Panc1 (cell line): Measurements from ENCODE around the gene CENPT. TPM values are rescaled to one million over a fixed set of nuclear protein-coding genes. Genes with fewer than 3 reads are reported as not detected.

Experiments used
- ATAC-seq: fragments of 200-7000 bp; cut with Tn5 transposase; 2 replicates; pipeline ENCODE4 v1.9.1; 2020; ENCODE audit warnings: mild to moderate bottlenecking, moderate library complexity
- BruUV-seq: library from RNA; stranded (reverse); fragments of 400-500 nt; replicated peaks from 2 replicates; lab custom pipeline; 2021; lab: Mats Ljungman, UMichigan
- CTCF ChIA-PET: fragments of 300-600 bp; sonication (Branson Sonifier 250); formaldehyde crosslinking; loops from one replicate; lab custom pipeline; 2022; ENCODE audit warnings: antibody characterized with exemption; lab: Charles Lee
- POLR2A ChIA-PET: fragments of 300-600 bp; sonication (Branson Sonifier 250); formaldehyde crosslinking; loops from one replicate; lab custom pipeline; 2022; ENCODE audit warnings: antibody characterized with exemption; lab: Charles Lee
- DNase-seq: peaks from one replicate; pipeline ENCODE4 v3.0.0-alpha.2; 2010; ENCODE audit warnings: low read depth, low spot score
- H3K27ac ChIP-seq: 2 replicates; pipeline ENCODE4 v1.5.1; 2011; ENCODE audit warnings: mild to moderate bottlenecking, low read length, inconsistent platforms
- H3K27me3 ChIP-seq: fragments of 200-500 bp; sonication (Bioruptor generic); 2 replicates; pipeline ENCODE4 v1.6.0; 2014; ENCODE audit warnings: low read length, inconsistent platforms; ENCODE audit not compliant: control insufficient read depth, insufficient read depth
- H3K36me3 ChIP-seq: fragments of 200-500 bp; sonication (Bioruptor generic); 2 replicates; pipeline ENCODE4 v1.5.1; 2014; ENCODE audit warnings: inconsistent platforms, mild to moderate bottlenecking, low read length, moderate library complexity; ENCODE audit not compliant: control insufficient read depth, insufficient read depth
- H3K4me1 ChIP-seq: 2 replicates; pipeline ENCODE4 v1.5.1; 2011; ENCODE audit warnings: inconsistent platforms, mild to moderate bottlenecking, low read length, moderate library complexity; ENCODE audit not compliant: control insufficient read depth, insufficient read depth
- H3K4me3 ChIP-seq, 2 experiments: 2 replicates each; pipeline ENCODE4 v1.5.1; 2011 to 2012; ENCODE audit warnings: low read depth in 2 of 2, low read length in 2 of 2, mild to moderate bottlenecking in 2 of 2, inconsistent platforms in 1 of 2, moderate library complexity in 1 of 2
- H3K9me3 ChIP-seq: fragments of 200-500 bp; sonication (Bioruptor generic); 2 replicates; pipeline ENCODE4 v1.5.1; 2014; ENCODE audit warnings: low read depth, mild to moderate bottlenecking, inconsistent platforms, low read length, moderate library complexity; ENCODE audit not compliant: control insufficient read depth, insufficient read depth
- POLR2AphosphoS5 ChIP-seq: IDR thresholded peaks from 2 replicates; pipeline ENCODE4 v1.6.1; 2012; ENCODE audit warnings: mild to moderate bottlenecking, low read depth, low read length, moderate library complexity
- SIN3A ChIP-seq: IDR thresholded peaks from 2 replicates; pipeline ENCODE4 v1.6.1; 2012; ENCODE audit warnings: low read depth, mild to moderate bottlenecking, low read length, moderate library complexity, borderline replicate concordance; ENCODE audit not compliant: insufficient read depth
- TCF7L2 ChIP-seq: IDR thresholded peaks from 2 replicates; pipeline ENCODE4 v1.6.1; 2011; ENCODE audit warnings: mild to moderate bottlenecking, low read depth, low read length, inconsistent platforms
- in situ Hi-C: cut with HindIII; loops from 2 replicates; pipeline ENCODE4 v1.10.0; 2016; ENCODE audit warnings: low sequenced_read_pairs, low pct_unique_long_range_greater_than_20kb
- intact Hi-C: fragments of 100-400 bp; cut with micrococcal nuclease; formaldehyde crosslinking; loops from one replicate; pipeline ENCODE4 v1.10.0; 2022; ENCODE audit not compliant: unreplicated experiment
- total RNA-seq: library from RNA; stranded (reverse); gene quantifications from one replicate; pipeline ENCODE4 v1.2.1, GENCODE V29; 2021; ENCODE audit not compliant: unreplicated experiment
- TF ChIP-seq, protein P1 (sequence below), 2 experiments: IDR thresholded peaks; 2 replicates each; pipeline ENCODE4 v1.6.1; 2011 to 2012; ENCODE audit warnings: low read depth in 2 of 2, control low read depth in 1 of 2, low read length in 1 of 2, mild to moderate bottlenecking in 1 of 2, moderate library complexity in 1 of 2; ENCODE audit not compliant: insufficient read depth in 1 of 2
- TF ChIP-seq, protein P2 (sequence below): fragments of 450-650 bp; IDR thresholded peaks from 2 replicates; pipeline ENCODE4 v1.5.1; 2017; ENCODE audit warnings: mild to moderate bottlenecking

Gene CENPT
- total RNA-seq, 1 experiment from 2014 or later = 43.4 TPM

DNA sequence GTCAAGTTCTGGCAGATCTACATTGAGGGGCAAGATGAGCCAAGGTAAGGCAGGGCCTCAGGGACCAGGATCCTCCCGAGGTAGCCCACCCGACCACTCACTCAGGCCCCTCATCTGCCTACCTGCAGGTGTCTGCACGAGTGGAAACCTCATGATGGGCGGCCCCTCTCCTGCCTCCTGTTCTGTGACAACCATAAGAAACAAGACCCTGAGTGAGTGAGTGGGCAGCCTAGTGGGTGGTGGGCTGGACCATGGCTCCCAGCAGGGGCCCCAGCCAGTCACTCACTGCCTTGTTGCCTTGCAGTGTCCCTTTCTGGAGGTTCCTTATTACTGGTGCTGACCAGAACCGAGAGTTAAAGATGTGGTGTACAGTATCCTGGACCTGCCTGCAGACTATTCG is 30.7 kb upstream of the CENPT start:
- ChIA-PET CTCF (no interaction called here), POLR2A (no interaction called here)
- Histone ChIP-seq H3K36me3 (no peaks in the 10 kb centered on the region; the same call in none of the 2 replicates), H3K4me1 (peaks cover 11% of the 10 kb centered on the region), H3K27me3 (no peaks in the 10 kb centered on the region), H3K27ac (no peak overlapping the region), H3K4me3 (no peak overlapping the region), H3K9me3 (no peaks in the 10 kb centered on the region)
- no TSS peak for BruUV-seq
- no peak for DNase-seq
- in situ Hi-C loops (no loop called here), intact Hi-C loops (no loop called here)
- no peak for ATAC-seq
- TF ChIP-seq POLR2AphosphoS5 (no peak), TCF7L2 (no peak), SIN3A (no peak)
- TF ChIP-seq, protein P1, sequence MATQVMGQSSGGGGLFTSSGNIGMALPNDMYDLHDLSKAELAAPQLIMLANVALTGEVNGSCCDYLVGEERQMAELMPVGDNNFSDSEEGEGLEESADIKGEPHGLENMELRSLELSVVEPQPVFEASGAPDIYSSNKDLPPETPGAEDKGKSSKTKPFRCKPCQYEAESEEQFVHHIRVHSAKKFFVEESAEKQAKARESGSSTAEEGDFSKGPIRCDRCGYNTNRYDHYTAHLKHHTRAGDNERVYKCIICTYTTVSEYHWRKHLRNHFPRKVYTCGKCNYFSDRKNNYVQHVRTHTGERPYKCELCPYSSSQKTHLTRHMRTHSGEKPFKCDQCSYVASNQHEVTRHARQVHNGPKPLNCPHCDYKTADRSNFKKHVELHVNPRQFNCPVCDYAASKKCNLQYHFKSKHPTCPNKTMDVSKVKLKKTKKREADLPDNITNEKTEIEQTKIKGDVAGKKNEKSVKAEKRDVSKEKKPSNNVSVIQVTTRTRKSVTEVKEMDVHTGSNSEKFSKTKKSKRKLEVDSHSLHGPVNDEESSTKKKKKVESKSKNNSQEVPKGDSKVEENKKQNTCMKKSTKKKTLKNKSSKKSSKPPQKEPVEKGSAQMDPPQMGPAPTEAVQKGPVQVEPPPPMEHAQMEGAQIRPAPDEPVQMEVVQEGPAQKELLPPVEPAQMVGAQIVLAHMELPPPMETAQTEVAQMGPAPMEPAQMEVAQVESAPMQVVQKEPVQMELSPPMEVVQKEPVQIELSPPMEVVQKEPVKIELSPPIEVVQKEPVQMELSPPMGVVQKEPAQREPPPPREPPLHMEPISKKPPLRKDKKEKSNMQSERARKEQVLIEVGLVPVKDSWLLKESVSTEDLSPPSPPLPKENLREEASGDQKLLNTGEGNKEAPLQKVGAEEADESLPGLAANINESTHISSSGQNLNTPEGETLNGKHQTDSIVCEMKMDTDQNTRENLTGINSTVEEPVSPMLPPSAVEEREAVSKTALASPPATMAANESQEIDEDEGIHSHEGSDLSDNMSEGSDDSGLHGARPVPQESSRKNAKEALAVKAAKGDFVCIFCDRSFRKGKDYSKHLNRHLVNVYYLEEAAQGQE (IDR thresholded peaks at IDR 0.05; ENCODE audit: insufficient read depth in 1 of 2, low read depth in 2 of 2, low read length in 1 of 2) = no peak
- TF ChIP-seq, protein P2, sequence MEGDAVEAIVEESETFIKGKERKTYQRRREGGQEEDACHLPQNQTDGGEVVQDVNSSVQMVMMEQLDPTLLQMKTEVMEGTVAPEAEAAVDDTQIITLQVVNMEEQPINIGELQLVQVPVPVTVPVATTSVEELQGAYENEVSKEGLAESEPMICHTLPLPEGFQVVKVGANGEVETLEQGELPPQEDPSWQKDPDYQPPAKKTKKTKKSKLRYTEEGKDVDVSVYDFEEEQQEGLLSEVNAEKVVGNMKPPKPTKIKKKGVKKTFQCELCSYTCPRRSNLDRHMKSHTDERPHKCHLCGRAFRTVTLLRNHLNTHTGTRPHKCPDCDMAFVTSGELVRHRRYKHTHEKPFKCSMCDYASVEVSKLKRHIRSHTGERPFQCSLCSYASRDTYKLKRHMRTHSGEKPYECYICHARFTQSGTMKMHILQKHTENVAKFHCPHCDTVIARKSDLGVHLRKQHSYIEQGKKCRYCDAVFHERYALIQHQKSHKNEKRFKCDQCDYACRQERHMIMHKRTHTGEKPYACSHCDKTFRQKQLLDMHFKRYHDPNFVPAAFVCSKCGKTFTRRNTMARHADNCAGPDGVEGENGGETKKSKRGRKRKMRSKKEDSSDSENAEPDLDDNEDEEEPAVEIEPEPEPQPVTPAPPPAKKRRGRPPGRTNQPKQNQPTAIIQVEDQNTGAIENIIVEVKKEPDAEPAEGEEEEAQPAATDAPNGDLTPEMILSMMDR = no peak

DNA sequence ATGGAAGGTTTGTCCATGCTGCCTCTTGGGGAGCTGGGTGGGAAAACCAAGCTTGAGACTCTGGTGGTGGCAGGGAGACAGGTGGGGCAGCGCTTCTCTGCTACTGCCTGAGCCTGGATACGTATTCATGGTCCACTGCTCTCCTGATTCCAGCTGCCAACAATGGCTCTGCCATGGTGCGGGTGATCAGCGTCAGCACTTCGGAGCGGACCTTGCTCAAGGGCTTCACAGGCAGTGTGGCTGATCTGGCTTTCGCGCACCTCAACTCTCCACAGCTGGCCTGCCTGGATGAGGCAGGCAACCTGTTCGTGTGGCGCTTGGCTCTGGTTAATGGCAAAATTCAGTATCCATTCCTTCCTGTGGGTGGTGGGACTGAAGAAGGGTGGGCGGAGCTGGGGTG is 29.6 kb upstream of the CENPT start:
- H3K4me3 ChIP-seq = no peak overlapping the region
- ChIA-PET CTCF (interaction anchor here (0.6 kb wide), 1 partner anchor 11 kb away, joined by 6 read pairs; no protein-coding TSS in a partner anchor), POLR2A (no interaction called here)
- ATAC-seq = no peak
- no peak overlapping the region for H3K27ac ChIP-seq
- H3K36me3 ChIP-seq = no peaks in the 10 kb centered on the region; the same call in none of the 2 replicates
- TF ChIP-seq, protein P1 (IDR thresholded peaks at IDR 0.05; ENCODE audit: insufficient read depth in 1 of 2, low read depth in 2 of 2, low read length in 1 of 2) = no peak
- TF ChIP-seq POLR2AphosphoS5 (no peak), TCF7L2 (no peak), SIN3A (no peak)
- TF ChIP-seq, protein P2 = no peak
- no peak for DNase-seq
- H3K27me3 ChIP-seq = no peaks in the 10 kb centered on the region
- BruUV-seq = no TSS peak
- in situ Hi-C loops (no loop called here), intact Hi-C loops (no loop called here)
- H3K4me1 ChIP-seq = peaks cover 17% of the 10 kb centered on the region
- no peaks in the 10 kb centered on the region for H3K9me3 ChIP-seq
